Epidermal melanocyte (primary cell): ENCODE data around the gene KIF5B.
"Not testable (repeated sequence)": the region's sequence is repeated elsewhere in the genome, so short reads cannot be mapped to it uniquely, and the experiment has no call there.

ENCODE experiments used
- DNase-seq: peaks from one replicate; pipeline ENCODE4 v3.0.0; 2011; ENCODE audit warnings: low spot score; ENCODE audit not compliant: insufficient read length

KIF5B gene

DNA sequence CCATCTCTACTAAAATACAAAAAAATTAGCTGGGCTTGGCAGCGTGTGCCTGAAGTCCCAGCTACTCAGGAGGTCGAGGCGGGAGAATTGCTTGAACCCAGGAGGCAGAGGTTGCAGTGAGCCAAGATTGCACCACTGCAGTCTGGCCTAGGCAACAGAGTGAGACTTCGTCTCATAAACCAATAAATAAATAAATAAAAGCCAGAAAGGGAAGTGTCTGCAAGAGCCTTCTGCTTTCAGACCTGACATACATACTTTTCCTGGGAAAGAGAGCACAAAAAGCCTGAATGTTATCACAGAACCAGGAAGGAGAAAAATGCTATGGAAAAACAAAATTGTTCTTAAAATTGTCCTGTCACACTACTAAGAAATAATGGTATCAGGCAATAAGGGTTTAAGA, 4.1 kb upstream of the KIF5B start:
- DNase-seq = no peak

GRCh38 chr10:32059472-32059871, 3.2 kb upstream of the KIF5B start:
- no peak for DNase-seq

GRCh38 chr10:32057036-32057372, 779 bp upstream of the KIF5B start:
- no peak for DNase-seq

GRCh38 chr10:32055478-32056135, 618 bp downstream of the KIF5B start:
- DNase-seq = no peak

- DNase-seq = no peak
These were observed 2.1 kb downstream of the KIF5B start for GRCh38 chr10:32054094-32054493.

GRCh38 chr10:32053392-32053791, 2.8 kb downstream of the KIF5B start:
- not testable (repeated sequence) for DNase-seq

- DNase-seq = no peak
These were observed 4.3 kb downstream of the KIF5B start for GRCh38 chr10:32051926-32052325.

DNA sequence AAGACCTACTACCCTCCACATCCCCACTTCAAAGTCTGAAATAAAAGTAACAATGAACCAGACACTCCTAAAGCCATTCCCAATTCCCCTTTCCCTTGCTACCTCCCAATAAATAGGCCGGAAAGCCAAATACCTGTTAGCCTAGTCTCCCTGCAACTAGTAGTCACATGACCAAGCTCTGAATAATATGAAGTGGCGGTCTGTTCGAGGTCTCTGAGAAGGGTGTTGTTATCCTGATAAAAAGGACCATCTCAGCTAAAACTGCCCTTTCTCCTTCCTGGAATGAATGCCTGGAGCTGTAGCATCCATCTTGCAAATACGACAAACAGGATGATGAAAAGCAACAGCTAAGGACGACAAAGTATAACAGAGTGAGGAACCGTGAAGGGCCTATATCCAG, 6.0 kb downstream of the KIF5B start:
- DNase-seq = no peak

- no peak for DNase-seq
These were observed 7.1 kb downstream of the KIF5B start for GRCh38 chr10:32049113-32049512.

GRCh38 chr10:32048282-32048681, 7.9 kb downstream of the KIF5B start:
- DNase-seq = no peak

- DNase-seq = no peak
These were observed 8.3 kb downstream of the KIF5B start for GRCh38 chr10:32047881-32048280.

GRCh38 chr10:32046151-32046550, 10.1 kb downstream of the KIF5B start:
- no peak for DNase-seq

- DNase-seq = not testable (repeated sequence)
These were observed 13.5 kb downstream of the KIF5B start for GRCh38 chr10:32042730-32043129.

DNA sequence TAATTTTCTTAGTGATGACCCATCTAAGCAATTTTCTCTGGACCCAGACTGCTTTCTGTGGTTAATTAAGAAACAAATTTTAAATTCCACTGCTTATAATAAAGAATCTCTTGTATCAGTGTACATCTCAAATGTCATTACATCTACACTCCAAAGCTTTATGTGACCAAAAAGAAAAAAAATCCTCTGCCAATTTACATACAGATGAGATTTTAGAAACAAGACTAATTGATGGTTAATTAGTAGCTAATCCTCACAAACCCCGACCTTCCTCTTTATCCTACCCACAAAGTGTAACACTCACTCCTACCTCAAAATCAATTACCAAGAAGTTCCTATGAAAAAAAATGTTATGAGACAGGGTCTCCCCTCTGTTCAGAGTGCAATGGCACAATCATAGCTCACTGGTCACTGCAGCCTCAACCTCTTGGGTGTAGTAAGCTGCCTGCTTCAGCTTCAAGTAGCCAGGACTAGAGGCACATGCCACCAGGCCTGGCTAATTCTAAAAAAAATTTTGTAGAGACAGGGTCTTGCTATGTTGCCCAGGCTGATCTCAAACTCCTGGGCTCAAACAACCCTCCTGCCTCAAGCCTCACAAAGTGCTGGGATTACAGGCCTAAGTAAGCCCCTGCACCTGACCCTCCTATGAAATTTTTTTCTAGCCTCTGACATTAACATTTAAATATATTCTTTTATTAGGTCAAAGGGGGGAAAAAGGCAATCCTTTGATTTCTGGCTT, 14.8 kb downstream of the KIF5B start:
- no peak for DNase-seq

DNA sequence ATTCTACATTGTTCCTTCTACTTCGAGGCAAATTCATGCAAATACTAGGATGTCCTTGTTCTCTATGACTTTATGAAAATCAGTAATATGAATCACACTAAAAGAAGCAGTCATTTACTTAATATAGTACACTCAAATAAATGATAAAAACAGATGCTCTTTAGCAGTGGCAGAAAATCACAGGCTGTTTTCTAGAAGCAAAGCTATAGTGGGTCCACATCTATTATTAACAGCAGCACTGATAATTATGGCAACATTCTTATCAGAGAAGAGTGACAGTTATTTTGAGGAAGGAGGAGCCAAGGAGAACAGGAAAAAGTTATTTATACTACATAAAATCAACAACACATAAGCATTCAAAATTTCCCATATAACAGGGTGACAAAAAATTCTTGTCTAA, 16.5 kb downstream of the KIF5B start:
- DNase-seq = no peak

DNA sequence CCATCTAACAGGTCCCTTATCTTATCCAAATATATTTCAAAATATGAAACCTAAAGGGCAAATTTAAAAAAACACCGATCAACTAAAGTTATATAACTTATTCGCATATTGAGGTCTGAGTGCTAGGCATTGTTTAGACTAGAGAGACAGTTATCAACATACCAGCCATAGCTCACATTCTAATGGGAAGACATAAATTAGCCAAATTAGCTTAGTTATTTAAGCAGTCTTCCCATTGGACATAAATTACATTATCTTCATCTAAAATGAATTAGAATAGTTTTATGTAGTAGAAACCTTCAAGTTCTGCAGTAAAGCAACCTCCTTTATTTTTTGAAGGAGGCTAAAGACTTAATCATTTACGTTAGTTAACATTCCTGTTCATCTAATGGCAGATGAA, 17.4 kb downstream of the KIF5B start:
- DNase-seq = no peak

DNA sequence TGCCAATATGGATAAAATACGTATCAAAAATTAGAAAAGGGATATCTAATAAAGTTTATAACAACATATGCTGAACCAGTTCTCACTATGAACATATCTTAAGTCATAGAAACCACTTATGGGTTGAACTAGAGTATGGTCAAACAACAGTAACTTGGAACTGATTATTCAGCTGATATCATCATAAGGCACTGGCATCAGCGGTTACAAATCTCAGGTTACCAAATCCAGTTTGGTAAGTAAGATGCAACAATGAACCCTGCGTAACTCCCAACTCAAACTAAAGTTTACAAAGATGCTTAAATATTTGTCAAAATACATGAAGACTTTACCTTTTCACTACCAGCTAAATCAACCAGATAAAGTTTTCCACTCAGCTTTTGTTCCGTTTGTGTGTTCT, 19.3 kb downstream of the KIF5B start:
- DNase-seq = no peak

- DNase-seq = no peak
These were observed 21.2 kb downstream of the KIF5B start for GRCh38 chr10:32035038-32035437.

- DNase-seq = no peak
These were observed 23.1 kb downstream of the KIF5B start for GRCh38 chr10:32033171-32033570.

GRCh38 chr10:32031920-32032319, 24.3 kb downstream of the KIF5B start:
- DNase-seq = no peak

DNA sequence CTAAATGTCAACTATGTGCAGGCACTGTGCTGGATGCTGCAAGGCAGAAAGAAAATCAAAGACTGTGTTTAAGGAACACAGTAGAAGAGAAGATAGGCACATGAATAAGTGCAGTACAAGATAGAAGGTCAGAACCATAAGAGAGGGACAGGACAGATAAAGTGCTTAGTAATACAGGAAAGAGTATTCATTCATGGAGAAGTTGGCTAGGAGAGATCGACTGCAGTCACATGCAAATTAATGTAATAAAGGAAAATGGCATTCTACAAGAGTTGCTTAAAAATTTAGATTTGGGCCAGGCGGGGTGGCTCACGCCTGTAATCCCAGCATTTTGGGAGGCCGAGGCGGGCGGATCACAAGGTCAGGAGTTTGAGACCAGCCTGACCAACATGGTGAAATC, 24.8 kb downstream of the KIF5B start:
- DNase-seq = no peak

DNA sequence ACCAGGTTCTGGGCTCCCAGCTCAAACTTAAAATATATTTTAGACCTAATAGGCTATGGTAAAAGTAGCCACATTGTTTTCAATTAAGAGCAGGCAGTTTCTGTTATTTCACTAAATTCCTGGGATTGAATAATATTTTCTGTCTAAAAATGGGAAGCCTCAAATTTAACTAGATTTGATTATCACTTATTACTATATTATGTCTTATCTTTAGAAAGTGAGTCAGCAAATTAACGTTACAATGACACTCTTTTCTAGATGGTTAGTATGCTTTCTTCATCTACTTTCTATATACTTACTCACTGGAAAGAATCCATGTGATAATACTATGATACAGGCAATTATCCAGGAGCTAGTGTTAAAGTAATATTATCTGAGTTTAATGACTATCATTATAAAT, 27.5 kb downstream of the KIF5B start:
- DNase-seq = no peak

- no peak for DNase-seq
These were observed 33.0 kb downstream of the KIF5B start for GRCh38 chr10:32023264-32023663.
